Choroid plexus epithelial cell (primary cell): ENCODE results near the gene CKAP5.

Experiments used
- DNase-seq: peaks from one replicate; pipeline ENCODE4 v3.0.0-alpha.2; 2010; ENCODE audit warnings: low read depth
- H3K4me3 ChIP-seq: 2 replicates; pipeline ENCODE4 v1.5.1; 2011; ENCODE audit warnings: low read depth, mild to moderate bottlenecking, control low read depth, low read length, moderate library complexity
- TF ChIP-seq, protein P1 (sequence below): conservative IDR thresholded peaks from 2 replicates; pipeline ENCODE4 v1.5.1; 2011; ENCODE audit warnings: low read depth, mild to moderate bottlenecking, control low read depth, inconsistent platforms, low read length, moderate library complexity

CKAP5 gene

DNA sequence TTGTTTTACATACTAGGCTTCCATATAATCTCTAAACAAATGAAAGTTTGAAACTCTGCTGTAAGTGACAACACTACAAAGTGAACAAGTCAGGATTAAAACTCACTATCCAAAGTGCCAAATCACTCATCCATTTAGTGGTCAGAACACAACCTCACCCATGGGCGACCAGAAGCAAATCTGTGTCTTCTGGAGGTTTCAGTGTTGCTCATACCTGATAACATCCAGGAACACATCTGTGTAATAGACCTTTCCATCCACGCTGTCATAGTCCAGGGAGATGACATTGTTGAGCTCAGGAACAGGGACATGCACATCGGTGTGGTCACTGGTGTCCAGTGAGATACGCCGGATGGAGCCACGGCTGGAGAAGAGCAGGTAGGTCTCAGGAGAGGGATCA, 28.5 kb upstream of the CKAP5 start:
- TF ChIP-seq, protein P1, sequence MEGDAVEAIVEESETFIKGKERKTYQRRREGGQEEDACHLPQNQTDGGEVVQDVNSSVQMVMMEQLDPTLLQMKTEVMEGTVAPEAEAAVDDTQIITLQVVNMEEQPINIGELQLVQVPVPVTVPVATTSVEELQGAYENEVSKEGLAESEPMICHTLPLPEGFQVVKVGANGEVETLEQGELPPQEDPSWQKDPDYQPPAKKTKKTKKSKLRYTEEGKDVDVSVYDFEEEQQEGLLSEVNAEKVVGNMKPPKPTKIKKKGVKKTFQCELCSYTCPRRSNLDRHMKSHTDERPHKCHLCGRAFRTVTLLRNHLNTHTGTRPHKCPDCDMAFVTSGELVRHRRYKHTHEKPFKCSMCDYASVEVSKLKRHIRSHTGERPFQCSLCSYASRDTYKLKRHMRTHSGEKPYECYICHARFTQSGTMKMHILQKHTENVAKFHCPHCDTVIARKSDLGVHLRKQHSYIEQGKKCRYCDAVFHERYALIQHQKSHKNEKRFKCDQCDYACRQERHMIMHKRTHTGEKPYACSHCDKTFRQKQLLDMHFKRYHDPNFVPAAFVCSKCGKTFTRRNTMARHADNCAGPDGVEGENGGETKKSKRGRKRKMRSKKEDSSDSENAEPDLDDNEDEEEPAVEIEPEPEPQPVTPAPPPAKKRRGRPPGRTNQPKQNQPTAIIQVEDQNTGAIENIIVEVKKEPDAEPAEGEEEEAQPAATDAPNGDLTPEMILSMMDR: no peak
- H3K4me3 ChIP-seq: no peak overlapping the region
- no peak for DNase-seq

DNA sequence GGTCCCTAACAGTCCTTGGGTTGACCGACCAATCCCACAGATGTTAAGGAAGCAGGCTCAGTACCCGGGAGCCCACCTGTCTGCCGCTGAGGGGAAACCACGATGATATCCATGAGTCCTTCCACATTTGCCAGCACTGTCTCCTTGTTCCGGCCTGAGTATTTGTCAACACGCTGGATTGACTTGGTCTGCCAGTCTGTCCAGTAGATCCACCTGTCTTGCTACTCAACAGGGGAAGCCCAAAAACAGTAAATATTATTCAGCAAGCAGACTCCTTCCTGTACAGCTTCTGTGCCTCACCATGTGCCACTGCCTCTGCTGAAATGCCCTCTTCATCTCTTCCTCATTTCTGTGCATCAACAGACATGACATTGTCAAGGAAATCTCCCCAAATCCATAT, 22.8 kb upstream of the CKAP5 start:
- no peak overlapping the region for H3K4me3 ChIP-seq
- TF ChIP-seq, protein P1: no peak
- no peak for DNase-seq

DNA sequence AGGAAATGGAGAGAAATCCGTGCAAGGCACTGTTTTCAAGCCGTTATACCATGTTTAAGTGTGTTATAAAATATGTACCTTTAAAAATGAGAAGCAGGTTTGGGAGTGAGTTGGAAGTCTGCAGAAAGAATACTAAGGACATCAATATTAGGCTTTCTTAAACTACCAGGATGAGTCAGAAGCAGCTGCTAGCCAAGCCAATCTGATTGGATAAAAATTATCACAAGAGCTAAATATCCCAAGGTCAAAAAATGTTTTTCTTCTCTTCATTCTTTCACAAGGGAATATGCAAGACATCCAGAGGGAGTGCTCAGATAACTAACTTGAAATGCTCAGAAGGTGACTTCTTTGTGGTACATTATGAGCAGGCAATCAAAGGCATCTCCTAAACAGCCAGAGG, 19.3 kb upstream of the CKAP5 start:
- TF ChIP-seq, protein P1: no peak
- peak; percentile 92 for DNase-seq
- H3K4me3 ChIP-seq: no peak overlapping the region

DNA sequence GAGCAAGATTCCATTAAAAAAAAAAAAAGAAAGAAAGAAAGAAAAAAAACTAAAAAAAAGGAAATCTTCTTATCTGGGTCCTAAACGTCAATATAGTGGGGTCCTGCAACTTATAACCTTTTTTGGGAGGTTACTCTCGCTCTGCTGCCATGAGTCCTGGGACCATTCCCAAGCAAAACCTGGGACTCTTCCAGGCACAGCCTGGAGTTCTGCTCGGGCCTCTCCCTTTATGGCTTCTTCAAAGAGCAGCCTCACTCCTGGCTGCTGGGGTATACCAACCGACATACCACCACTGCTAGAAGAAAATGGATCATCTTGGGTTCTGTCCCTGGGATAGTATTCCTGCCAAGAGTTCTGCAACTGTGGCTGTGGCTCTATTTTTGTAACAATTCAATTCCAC, 14.1 kb upstream of the CKAP5 start:
- TF ChIP-seq, protein P1: no peak
- DNase-seq: no peak
- H3K4me3 ChIP-seq: no peak overlapping the region

DNA sequence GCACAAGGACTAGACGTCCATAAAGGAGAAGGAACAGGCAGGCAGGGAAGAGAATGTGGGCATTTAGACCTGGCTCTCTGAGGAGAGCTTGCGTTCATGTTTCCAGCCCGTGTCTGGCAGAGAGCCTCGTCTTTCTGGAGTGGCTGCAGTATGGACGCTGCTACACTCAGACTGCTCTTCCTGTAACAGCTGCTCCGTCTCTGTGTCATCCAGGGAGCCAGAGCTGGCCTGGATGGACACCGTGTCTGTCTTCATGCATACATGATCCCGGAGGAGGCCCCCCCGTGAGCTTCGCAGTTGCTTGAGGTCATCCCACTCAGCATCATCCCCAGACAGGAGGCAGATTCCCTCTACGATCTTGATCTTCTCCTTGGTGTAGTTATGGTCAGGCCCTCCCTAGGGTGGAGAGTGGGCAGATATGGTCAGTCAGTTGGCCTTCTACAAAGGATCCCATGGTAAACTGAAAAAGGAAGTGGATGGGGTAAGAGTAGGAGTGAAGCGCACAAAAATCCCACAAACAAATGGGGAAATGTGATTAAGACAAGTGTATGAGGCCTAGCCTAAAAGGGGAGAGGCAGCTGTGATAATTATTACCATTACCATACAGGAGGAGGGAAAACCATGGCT, 13.0 kb upstream of the CKAP5 start:
- H3K4me3 ChIP-seq: no peak overlapping the region
- no peak for DNase-seq
- TF ChIP-seq, protein P1: no peak

DNA sequence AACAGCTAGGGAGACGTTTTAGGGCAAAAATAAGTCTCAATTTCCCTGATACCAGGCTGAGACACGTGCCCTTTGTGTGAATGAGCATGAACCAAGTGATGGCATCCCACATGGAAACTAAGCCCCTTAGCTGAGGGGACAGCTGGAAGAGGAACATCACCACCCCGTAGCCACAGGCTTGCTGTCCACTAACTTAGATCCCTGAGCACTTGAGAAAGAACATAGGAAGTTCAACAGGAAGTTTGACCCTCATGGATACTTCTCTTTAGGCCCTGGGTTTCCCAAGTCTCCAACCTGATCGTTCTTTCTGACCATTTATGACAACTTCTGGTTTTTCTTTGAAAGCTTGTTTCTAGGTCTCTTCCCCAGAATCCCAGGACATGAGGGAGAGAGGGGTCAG, 11.6 kb upstream of the CKAP5 start:
- H3K4me3 ChIP-seq: no peak overlapping the region
- TF ChIP-seq, protein P1: no peak
- DNase-seq: no peak

DNA sequence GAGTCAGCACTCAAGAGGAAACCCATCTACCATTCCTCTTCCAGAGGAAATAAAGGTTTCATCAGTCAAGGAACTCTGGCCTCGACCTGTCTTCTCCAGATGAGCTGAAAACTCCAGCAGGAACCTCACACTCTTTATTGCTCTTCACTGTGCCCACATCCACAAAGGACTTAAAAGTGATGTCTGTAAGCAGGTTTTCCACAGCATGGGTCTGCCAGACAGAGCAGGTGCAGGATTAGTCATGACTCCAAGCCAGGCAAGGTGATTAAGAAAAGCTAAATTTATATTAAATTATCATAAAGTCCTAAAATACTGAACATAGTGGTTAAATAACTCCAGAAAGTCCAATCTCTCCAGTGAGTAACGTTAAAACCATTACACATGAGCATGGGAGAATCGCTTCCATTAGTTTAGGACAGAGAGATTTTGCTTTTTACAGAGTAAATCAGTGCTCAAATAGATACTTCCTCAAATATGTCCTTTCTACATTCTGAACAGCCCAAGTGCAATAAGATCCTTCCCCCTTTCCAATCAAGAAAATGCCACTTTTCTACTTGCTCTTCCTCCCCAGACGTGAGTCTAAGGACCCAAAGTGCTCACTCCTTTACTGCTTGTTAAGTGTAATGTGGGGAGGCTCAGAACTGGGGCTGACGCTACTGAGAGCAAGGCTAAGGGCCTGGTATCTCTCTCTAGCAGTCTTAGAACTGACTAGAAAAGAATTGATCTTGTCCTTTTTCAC, 10.7 kb upstream of the CKAP5 start:
- DNase-seq: no peak
- TF ChIP-seq, protein P1: no peak
- H3K4me3 ChIP-seq: no peak overlapping the region
